IPS-18a (cell line): ENCODE data around the gene LYRM4.

Source experiments
- H3K27ac ChIP-seq: one replicate; pipeline ENCODE4 v1.5.1; 2013; ENCODE audit warnings: low read length
- H3K27me3 ChIP-seq: one replicate; pipeline ENCODE4 v1.6.1; 2013; ENCODE audit warnings: mild to moderate bottlenecking, low read length; ENCODE audit not compliant: control insufficient read depth, insufficient read depth
- H3K36me3 ChIP-seq: one replicate; pipeline ENCODE4 v1.6.1; 2013; ENCODE audit warnings: low read depth, low read length; ENCODE audit not compliant: control insufficient read depth
- H3K4me1 ChIP-seq: one replicate; pipeline ENCODE4 v1.6.1; 2013; ENCODE audit warnings: low read depth, low read length; ENCODE audit not compliant: control insufficient read depth
- H3K4me3 ChIP-seq: one replicate; pipeline ENCODE4 v1.5.1; 2013; ENCODE audit warnings: low read length
- H3K9ac ChIP-seq: one replicate; pipeline ENCODE4 v1.6.1; 2013; ENCODE audit warnings: mild to moderate bottlenecking, low read length, moderate library complexity
- H3K9me3 ChIP-seq: one replicate; pipeline ENCODE4 v1.6.1; 2013; ENCODE audit warnings: low read depth, low read length; ENCODE audit not compliant: control insufficient read depth

The LYRM4 gene

GRCh38 chr6:5100806-5101205 lies 159.9 kb downstream of the LYRM4 start:
- Histone ChIP-seq H3K4me3 (no peak overlapping the region), H3K27me3 (no peaks in the 10 kb centered on the region), H3K36me3 (no peaks in the 10 kb centered on the region), H3K4me1 (no peaks in the 10 kb centered on the region), H3K27ac (no peak overlapping the region), H3K9me3 (no peaks in the 10 kb centered on the region), H3K9ac (no peak overlapping the region)

GRCh38 chr6:5099537-5099936 lies 161.2 kb downstream of the LYRM4 start:
- no peak overlapping the region for H3K9ac ChIP-seq
- no peak overlapping the region for H3K27ac ChIP-seq
- H3K9me3 ChIP-seq = no peaks in the 10 kb centered on the region
- H3K4me1 ChIP-seq = no peaks in the 10 kb centered on the region
- no peak overlapping the region for H3K4me3 ChIP-seq
- no peaks in the 10 kb centered on the region for H3K36me3 ChIP-seq
- H3K27me3 ChIP-seq = no peaks in the 10 kb centered on the region

- Histone ChIP-seq H3K9ac (no peak overlapping the region), H3K36me3 (no peaks in the 10 kb centered on the region), H3K9me3 (no peaks in the 10 kb centered on the region), H3K27ac (no peak overlapping the region), H3K27me3 (no peaks in the 10 kb centered on the region), H3K4me3 (no peak overlapping the region), H3K4me1 (no peaks in the 10 kb centered on the region)
Observed at GRCh38 chr6:5098501-5099270, 162.1 kb downstream of the LYRM4 start.

GRCh38 chr6:5096482-5096881 lies 164.3 kb downstream of the LYRM4 start:
- no peaks in the 10 kb centered on the region for H3K36me3 ChIP-seq
- no peaks in the 10 kb centered on the region for H3K9me3 ChIP-seq
- no peaks in the 10 kb centered on the region for H3K27me3 ChIP-seq
- H3K4me3 ChIP-seq = no peak overlapping the region
- H3K4me1 ChIP-seq = no peaks in the 10 kb centered on the region
- H3K9ac ChIP-seq = no peak overlapping the region
- H3K27ac ChIP-seq = no peak overlapping the region

- no peaks in the 10 kb centered on the region for H3K27me3 ChIP-seq
- H3K4me1 ChIP-seq = no peaks in the 10 kb centered on the region
- H3K9ac ChIP-seq = no peak overlapping the region
Observed at GRCh38 chr6:5095236-5095635, 165.5 kb downstream of the LYRM4 start.

GRCh38 chr6:5094327-5094726 lies 166.4 kb downstream of the LYRM4 start:
- Histone ChIP-seq H3K4me3 (no peak overlapping the region), H3K36me3 (no peaks in the 10 kb centered on the region), H3K4me1 (no peaks in the 10 kb centered on the region), H3K9me3 (no peaks in the 10 kb centered on the region), H3K27ac (no peak overlapping the region), H3K9ac (no peak overlapping the region), H3K27me3 (no peaks in the 10 kb centered on the region)

More at GRCh38 chr6:5095236-5095635, 165.5 kb downstream of the LYRM4 start:
- Histone ChIP-seq H3K9me3 (no peaks in the 10 kb centered on the region), H3K36me3 (no peaks in the 10 kb centered on the region), H3K4me3 (no peak overlapping the region), H3K27ac (no peak overlapping the region)

GRCh38 chr6:5093231-5094015 lies 167.3 kb downstream of the LYRM4 start:
- Histone ChIP-seq H3K4me1 (no peaks in the 10 kb centered on the region), H3K36me3 (no peaks in the 10 kb centered on the region), H3K27me3 (no peaks in the 10 kb centered on the region), H3K9me3 (no peaks in the 10 kb centered on the region), H3K4me3 (no peak overlapping the region), H3K27ac (no peak overlapping the region), H3K9ac (no peak overlapping the region)

GRCh38 chr6:5091210-5092069 lies 169.3 kb downstream of the LYRM4 start:
- Histone ChIP-seq H3K4me3 (no peak overlapping the region), H3K27me3 (peaks cover 14% of the 10 kb centered on the region), H3K27ac (no peak overlapping the region), H3K4me1 (no peaks in the 10 kb centered on the region), H3K9ac (no peak overlapping the region), H3K9me3 (no peaks in the 10 kb centered on the region), H3K36me3 (no peaks in the 10 kb centered on the region)

GRCh38 chr6:5090603-5091002 lies 170.1 kb downstream of the LYRM4 start:
- H3K27me3 ChIP-seq = peaks cover 22% of the 10 kb centered on the region
- H3K27ac ChIP-seq = no peak overlapping the region
- H3K9ac ChIP-seq = no peak overlapping the region
- no peaks in the 10 kb centered on the region for H3K36me3 ChIP-seq
- H3K9me3 ChIP-seq = no peaks in the 10 kb centered on the region
- no peak overlapping the region for H3K4me3 ChIP-seq
- no peaks in the 10 kb centered on the region for H3K4me1 ChIP-seq

GRCh38 chr6:5089481-5090438 lies 171.0 kb downstream of the LYRM4 start:
- Histone ChIP-seq H3K9me3 (no peaks in the 10 kb centered on the region), H3K27ac (no peak overlapping the region), H3K36me3 (no peaks in the 10 kb centered on the region), H3K4me3 (no peak overlapping the region), H3K9ac (no peak overlapping the region), H3K27me3 (peaks cover 31% of the 10 kb centered on the region), H3K4me1 (no peaks in the 10 kb centered on the region)
